HepG2 (cell line): ENCODE measurements around the gene IQCC. TPM values are rescaled to one million over a fixed set of nuclear protein-coding genes. Genes with fewer than 3 reads are reported as not detected.
A peak's percentile ranks its signal among the peaks of the same experiment; 100 is the strongest.

Experiments
- ATAC-seq: fragments of 200-7000 bp; cut with Tn5 transposase; 3 replicates; pipeline ENCODE4 v1.9.1; 2020; ENCODE audit warnings: mild to moderate bottlenecking, moderate library complexity
- BruUV-seq: library from RNA; stranded (reverse); fragments of 400-500 nt; replicated peaks from 2 replicates; lab custom pipeline; 2021; lab: Mats Ljungman, UMichigan
- CTCF ChIA-PET: fragments of 300-600 bp; formaldehyde crosslinking; extraction: SDS; loops from one replicate; lab custom pipeline; 2021; ENCODE audit warnings: low total read pairs, inconsistent platforms, low intra/inter-chr PET ratio; lab: Yijun Ruan, JAX
- POLR2A ChIA-PET: fragments of 350-600 bp; sonication (Branson Sonifier 250); formaldehyde crosslinking; loops from one replicate; lab custom pipeline; 2020; ENCODE audit warnings: antibody characterized with exemption, inconsistent platforms; lab: Yijun Ruan, JAX
- DNase-seq: peaks from one replicate; pipeline ENCODE4 v3.0.0-alpha.2; 2015; ENCODE audit warnings: low spot score
- FAIRE-seq: peaks from 3 replicates; lab custom pipeline; 2011; peaks lifted over from hg19 to GRCh38; lab: Jason Lieb, UNC
- H2AFZ ChIP-seq: one replicate; pipeline ENCODE4 v1.6.1; 2011; ENCODE audit warnings: low read length, inconsistent platforms
- H3K27ac ChIP-seq: fragments of 300-600 bp; 3 replicates; pipeline ENCODE4 v1.8.0; 2011; ENCODE audit warnings: mixed run types, mild to moderate bottlenecking, mixed read lengths, low read length, inconsistent platforms; ENCODE audit not compliant: insufficient read depth; ENCODE audit errors: extremely low read length
- H3K27me3 ChIP-seq, 2 experiments: fragments of 200-600 bp in 1 of 2; 2 replicates in 1 of 2; 3 replicates in 1 of 2; pipeline versions ENCODE4 v1.6.0 to v1.8.0; 2011; ENCODE audit warnings: low read length in 2 of 2, mild to moderate bottlenecking in 2 of 2, moderate library complexity in 2 of 2, inconsistent platforms in 1 of 2; ENCODE audit not compliant: insufficient read depth in 2 of 2, control insufficient read depth in 1 of 2
- H3K36me3 ChIP-seq, 2 experiments: fragments of 200-600 bp in 1 of 2; replicated peaks in 1 of 2; 2 replicates in 1 of 2; 3 replicates in 1 of 2; pipeline versions ENCODE4 v1.5.1 to v1.8.0; 2011; ENCODE audit warnings: low read length in 2 of 2, inconsistent platforms in 1 of 2; ENCODE audit not compliant: insufficient read depth in 2 of 2, control insufficient read depth in 1 of 2
- H3K4me1 ChIP-seq: 2 replicates; pipeline ENCODE4 v1.5.1; 2012; ENCODE audit warnings: low read length, inconsistent platforms; ENCODE audit not compliant: insufficient read depth
- H3K4me2 ChIP-seq: 2 replicates; pipeline ENCODE4 v1.6.0; 2011; ENCODE audit warnings: low read depth, low read length, inconsistent platforms
- H3K4me3 ChIP-seq, 3 experiments: fragments of 200-600 bp in 1 of 3; sonication (generic), shearing (Covaris generic) in 1 of 3; replicated peaks in 1 of 3; 2 replicates each; pipeline ENCODE4 v1.5.1; 2011 to 2016; ENCODE audit warnings: low read length in 3 of 3, inconsistent platforms in 2 of 3, low read depth in 2 of 3, mild to moderate bottlenecking in 2 of 3, control low read depth in 1 of 3, mixed read lengths in 1 of 3; ENCODE audit not compliant: insufficient read depth in 1 of 3
- H3K79me2 ChIP-seq: one replicate; pipeline ENCODE4 v1.6.1; 2011; ENCODE audit warnings: low read length, inconsistent platforms; ENCODE audit not compliant: insufficient read depth
- H3K9ac ChIP-seq: 2 replicates; pipeline ENCODE4 v1.6.0; 2011; ENCODE audit warnings: mild to moderate bottlenecking, low read depth, low read length, inconsistent platforms; ENCODE audit not compliant: insufficient read depth
- H3K9me3 ChIP-seq: 2 replicates; pipeline ENCODE4 v1.5.1; 2012; ENCODE audit warnings: mild to moderate bottlenecking, low read length
- H4K20me1 ChIP-seq: 2 replicates; pipeline ENCODE4 v1.6.0; 2011; ENCODE audit warnings: inconsistent platforms, mild to moderate bottlenecking, low read length, moderate library complexity; ENCODE audit not compliant: insufficient read depth
- DMAP1 ChIP-seq: IDR thresholded peaks from 2 replicates; pipeline ENCODE4 v1.6.1; 2016
- FOXK2 ChIP-seq: fragments of 450-650 bp; IDR thresholded peaks from 2 replicates; pipeline ENCODE4 v1.6.1; 2016
- HNRNPL ChIP-seq: fragments of 200-400 bp; formaldehyde crosslinking; IDR thresholded peaks from 2 replicates; pipeline ENCODE4 v1.6.1; 2017; ENCODE audit warnings: mild to moderate bottlenecking, low read depth, low read length
- KMT2A ChIP-seq: sonication (generic); formaldehyde crosslinking; IDR thresholded peaks from 2 replicates; pipeline ENCODE4 v1.4.0; 2020; ENCODE audit warnings: missing genetic modification reagents
- MYC ChIP-seq: sonication (generic); formaldehyde crosslinking; IDR thresholded peaks from 2 replicates; pipeline ENCODE4 v1.9.0; 2021; ENCODE audit warnings: missing genetic modification reagents, borderline replicate concordance
- POGZ ChIP-seq: sonication (generic); formaldehyde crosslinking; IDR thresholded peaks from 2 replicates; pipeline ENCODE4 v1.4.0; 2020; ENCODE audit warnings: mild to moderate bottlenecking, missing genetic modification reagents
- PRPF4 ChIP-seq: fragments of 200-400 bp; formaldehyde crosslinking; IDR thresholded peaks from 2 replicates; pipeline ENCODE4 v1.6.1; 2016; ENCODE audit warnings: low read length, low read depth; ENCODE audit not compliant: poor library complexity, severe bottlenecking
- WGBS: methylation state at CpG from one replicate; pipeline ENCODE4 v1.1.6; 2017; ENCODE audit warnings: low lambda C conversion rate; 5-methylcytosine and 5-hydroxymethylcytosine counted together
- in situ Hi-C: cut with HindIII; loops from 2 replicates; pipeline ENCODE4 v1.10.0; 2017; ENCODE audit warnings: low pct_unique_long_range_greater_than_20kb; ENCODE audit not compliant: extremely low pct_ligation_motif_present
- intact Hi-C: fragments of 100-400 bp; cut with micrococcal nuclease; formaldehyde crosslinking; loops from one replicate; pipeline ENCODE4 v1.10.0; 2022; ENCODE audit not compliant: unreplicated experiment
- polyA plus RNA-seq, 8 experiments: library from polyadenylated mRNA; depleted of rRNA in 3 of 8; stranded (reverse) in 7 of 8; unstranded in 1 of 8; fragments of >200 nt; fragmentation: Illumina TruSeq in 4 of 8; extraction: Trizol in 4 of 8; gene quantifications; 2 replicates each; pipeline versions ENCODE4 v1.2.1 to v1.2.3, GENCODE V29; 2011 to 2016; ENCODE audit warnings: low read depth in 4 of 8, missing spikeins in 1 of 8, mixed read lengths in 1 of 8; ENCODE audit not compliant: insufficient read depth in 1 of 8
- total RNA-seq, 5 experiments: library from RNA; depleted of rRNA; stranded (reverse); fragments of >200 nt; fragmentation: Illumina TruSeq; extraction: Trizol; gene quantifications; 2 replicates each; pipeline ENCODE4 v1.2.3, GENCODE V29; 2016; ENCODE audit warnings: low read depth in 1 of 5

IQCC gene
- total and polyA plus RNA-seq, 2 of the 13 experiments (the other 11 are each of a cell fraction or from before 2014, with no cell fraction given): 1.7 to 3.0 TPM

DNA sequence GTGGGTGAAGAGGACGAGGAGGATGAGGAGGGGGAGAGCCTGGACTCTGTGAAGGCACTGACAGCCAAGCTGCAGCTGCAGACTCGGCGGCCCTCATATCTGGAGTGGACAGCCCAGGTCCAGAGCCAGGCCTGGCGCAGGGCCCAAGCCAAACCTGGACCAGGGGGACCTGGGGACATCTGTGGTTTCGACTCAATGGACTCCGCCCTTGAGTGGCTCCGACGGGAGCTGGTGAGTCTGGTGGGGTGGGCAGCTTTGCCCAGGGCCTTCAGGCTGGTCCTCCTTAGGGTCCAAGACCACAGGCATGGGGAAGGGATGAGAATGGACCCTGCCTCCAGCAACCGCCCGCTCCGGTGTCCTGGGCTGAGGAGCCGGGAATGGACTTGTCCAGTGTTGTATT lies 42.0 kb downstream of the IQCC start:
- ChIA-PET CTCF (interaction anchor here (1.3 kb wide), 1 partner anchor 32 kb away, joined by 8 read pairs; no protein-coding TSS in a partner anchor), POLR2A (interaction anchor here (1.3 to 7.1 kb wide), 6 partner anchors 11 to 89 kb away, joined by 4 to 48 read pairs (median 15); partner anchors contain the start of genes HDAC1 and MARCKSL1)
- peaks cover 83% of the 10 kb centered on the region for H3K4me1 ChIP-seq
- H3K9me3 ChIP-seq: no peaks in the 10 kb centered on the region
- no peak for DNase-seq
- ATAC-seq: peak; percentile 8; the same call in 2 of the 3 replicates
- H2AFZ ChIP-seq: peak overlapping the region; percentile 30
- FAIRE-seq: no peak
- 0 out of 2 replicates have a peak, but pooled peaks have one; percentile 21 for TF ChIP-seq HNRNPL
- TF ChIP-seq KMT2A: no peak
- TF ChIP-seq POGZ (CRISPR knock-in tag): no peak
- 0 out of 2 replicates have a peak, but pooled peaks have one; percentile 4 for TF ChIP-seq MYC
- TF ChIP-seq PRPF4: no peak
- no peak for TF ChIP-seq FOXK2
- 0 out of 2 replicates have a peak, but pooled peaks have one; percentile 4 for TF ChIP-seq DMAP1 (CRISPR knock-in tag)
- no peaks in the 10 kb centered on the region for H3K79me2 ChIP-seq
- H3K9ac ChIP-seq: peak overlapping the region; percentile 30; the same call in 1 of the 2 replicates
- H3K27ac ChIP-seq: no peak overlapping the region
- intact Hi-C loops: no loop called here
- H3K36me3 ChIP-seq: no peaks in the 10 kb centered on the region
- H3K4me3 ChIP-seq: peak overlapping the region in 2 of 3 experiments; percentile 22 to 58; a peak in 3 of 6 replicates
- 14% methylated on average over 4 of the region's 12 CpGs for WGBS
- no TSS peak for BruUV-seq
- H4K20me1 ChIP-seq: no peaks in the 10 kb centered on the region
- H3K27me3 ChIP-seq: no peaks in the 10 kb centered on the region
- H3K4me2 ChIP-seq: peak overlapping the region; percentile 72
- in situ Hi-C loops: no loop called here
